Nephron progenitor cell (in vitro differentiated cells): ENCODE data around the gene LCLAT1.
A peak's percentile ranks its signal among the peaks of the same experiment; 100 is the strongest.

Experiments used
- DNase-seq: peaks from one replicate; pipeline ENCODE4 v3.0.0; 2021
- H3K27ac Mint-ChIP-seq: 2 replicates; pipeline ENCODE4 v1.8.0; 2021; ENCODE audit warnings: mild to moderate bottlenecking, moderate library complexity, mixed read lengths
- H3K27me3 Mint-ChIP-seq: 2 replicates; pipeline ENCODE4 v1.8.0; 2021; ENCODE audit warnings: mild to moderate bottlenecking, low read depth, mixed read lengths; ENCODE audit not compliant: poor library complexity
- H3K36me3 Mint-ChIP-seq: 2 replicates; pipeline ENCODE4 v1.8.0; 2021; ENCODE audit warnings: low read depth, mixed read lengths
- H3K4me1 Mint-ChIP-seq: 2 replicates; pipeline ENCODE4 v1.8.0; 2021; ENCODE audit warnings: mixed read lengths
- H3K4me3 Mint-ChIP-seq: 2 replicates; pipeline ENCODE4 v1.8.0; 2021; ENCODE audit warnings: mild to moderate bottlenecking, moderate library complexity, mixed read lengths
- H3K9me3 Mint-ChIP-seq: 2 replicates; pipeline ENCODE4 v1.8.0; 2021; ENCODE audit warnings: mild to moderate bottlenecking, moderate library complexity, mixed read lengths
- TF ChIP-seq, protein P1 (sequence below): fragments of 200-600 bp; sonication (generic); IDR thresholded peaks from 2 replicates; pipeline ENCODE4 v1.5.0; 2021; ENCODE audit warnings: antibody characterized with exemption

LCLAT1 gene

DNA sequence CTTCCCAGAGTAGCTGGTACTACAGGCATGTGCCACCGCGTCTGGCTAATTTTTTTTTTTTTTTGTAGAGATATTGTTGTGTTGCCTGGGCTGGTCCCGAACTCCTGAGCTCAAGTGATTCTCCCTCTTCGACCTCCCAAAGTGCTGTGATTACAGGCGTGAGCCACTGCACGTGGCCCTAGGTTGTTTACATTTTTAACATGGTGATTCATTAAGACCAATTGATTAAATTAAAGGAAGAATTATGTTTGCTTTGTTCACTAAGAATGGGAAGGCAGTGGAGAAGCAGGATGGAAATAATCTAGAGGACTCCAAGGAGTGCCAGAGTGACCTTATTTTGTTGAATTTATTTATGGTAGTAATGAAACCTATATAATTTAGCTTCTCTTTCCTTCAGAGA lies 7.5 kb downstream of the LCLAT1 start:
- TF ChIP-seq, protein P1, sequence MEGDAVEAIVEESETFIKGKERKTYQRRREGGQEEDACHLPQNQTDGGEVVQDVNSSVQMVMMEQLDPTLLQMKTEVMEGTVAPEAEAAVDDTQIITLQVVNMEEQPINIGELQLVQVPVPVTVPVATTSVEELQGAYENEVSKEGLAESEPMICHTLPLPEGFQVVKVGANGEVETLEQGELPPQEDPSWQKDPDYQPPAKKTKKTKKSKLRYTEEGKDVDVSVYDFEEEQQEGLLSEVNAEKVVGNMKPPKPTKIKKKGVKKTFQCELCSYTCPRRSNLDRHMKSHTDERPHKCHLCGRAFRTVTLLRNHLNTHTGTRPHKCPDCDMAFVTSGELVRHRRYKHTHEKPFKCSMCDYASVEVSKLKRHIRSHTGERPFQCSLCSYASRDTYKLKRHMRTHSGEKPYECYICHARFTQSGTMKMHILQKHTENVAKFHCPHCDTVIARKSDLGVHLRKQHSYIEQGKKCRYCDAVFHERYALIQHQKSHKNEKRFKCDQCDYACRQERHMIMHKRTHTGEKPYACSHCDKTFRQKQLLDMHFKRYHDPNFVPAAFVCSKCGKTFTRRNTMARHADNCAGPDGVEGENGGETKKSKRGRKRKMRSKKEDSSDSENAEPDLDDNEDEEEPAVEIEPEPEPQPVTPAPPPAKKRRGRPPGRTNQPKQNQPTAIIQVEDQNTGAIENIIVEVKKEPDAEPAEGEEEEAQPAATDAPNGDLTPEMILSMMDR = no peak
- DNase-seq = no peak
- Mint-ChIP-seq H3K4me1 (peaks cover 36% of the 10 kb centered on the region), H3K9me3 (peaks cover 7% of the 10 kb centered on the region), H3K27me3 (peaks cover 10% of the 10 kb centered on the region), H3K4me3 (no peak overlapping the region), H3K27ac (no peak overlapping the region), H3K36me3 (peaks cover 39% of the 10 kb centered on the region)

DNA sequence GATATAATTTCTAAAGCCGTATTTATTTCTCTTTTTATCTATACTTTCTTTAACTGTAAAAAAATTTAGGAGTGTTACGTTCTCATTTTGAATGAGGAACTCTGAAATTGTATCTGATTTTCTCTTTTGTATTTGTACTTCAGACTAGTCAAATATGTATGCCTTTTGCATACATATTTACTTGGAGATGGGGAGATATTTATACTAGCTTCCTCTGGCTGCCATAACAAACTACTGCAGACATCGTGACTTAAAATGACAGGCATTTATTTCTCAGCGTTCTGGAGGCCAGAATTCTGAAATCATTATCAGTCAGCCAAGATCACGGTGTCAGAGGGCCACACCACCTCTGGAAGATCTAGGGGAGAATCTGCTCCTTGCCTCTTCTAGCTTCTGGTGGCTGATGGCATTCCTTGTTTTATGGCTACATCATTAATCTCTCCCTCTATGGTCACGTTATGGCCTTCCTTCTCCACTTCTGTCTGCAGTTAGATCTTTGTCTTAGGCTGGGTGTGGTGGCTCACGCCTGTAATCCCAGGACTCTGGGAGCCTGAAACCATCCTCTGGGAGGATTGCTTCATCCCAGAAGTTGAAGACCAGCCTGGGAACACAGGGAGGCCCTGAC lies 8.2 kb downstream of the LCLAT1 start:
- Mint-ChIP-seq H3K27me3 (peaks cover 7% of the 10 kb centered on the region), H3K36me3 (peaks cover 38% of the 10 kb centered on the region), H3K9me3 (peaks cover 7% of the 10 kb centered on the region), H3K4me1 (peaks cover 38% of the 10 kb centered on the region), H3K4me3 (no peak overlapping the region), H3K27ac (peak overlapping the region; percentile 20)
- TF ChIP-seq, protein P1 = no peak
- DNase-seq = no peak

- TF ChIP-seq, protein P1 = no peak
- Mint-ChIP-seq H3K9me3 (peaks cover 7% of the 10 kb centered on the region), H3K4me1 (peaks cover 38% of the 10 kb centered on the region), H3K27ac (peak overlapping the region; percentile 93), H3K4me3 (no peak overlapping the region), H3K27me3 (peaks cover 5% of the 10 kb centered on the region), H3K36me3 (peaks cover 38% of the 10 kb centered on the region)
- DNase-seq = no peak
Measured at GRCh38 chr2:30456106-30456505, 9.1 kb downstream of the LCLAT1 start.

GRCh38 chr2:30456579-30456978 lies 9.5 kb downstream of the LCLAT1 start:
- Mint-ChIP-seq H3K36me3 (peaks cover 39% of the 10 kb centered on the region), H3K27me3 (peaks cover 5% of the 10 kb centered on the region), H3K4me3 (no peak overlapping the region), H3K9me3 (peaks cover 7% of the 10 kb centered on the region), H3K27ac (peak overlapping the region; percentile 93), H3K4me1 (peaks cover 38% of the 10 kb centered on the region)
- TF ChIP-seq, protein P1 = no peak
- no peak for DNase-seq

DNA sequence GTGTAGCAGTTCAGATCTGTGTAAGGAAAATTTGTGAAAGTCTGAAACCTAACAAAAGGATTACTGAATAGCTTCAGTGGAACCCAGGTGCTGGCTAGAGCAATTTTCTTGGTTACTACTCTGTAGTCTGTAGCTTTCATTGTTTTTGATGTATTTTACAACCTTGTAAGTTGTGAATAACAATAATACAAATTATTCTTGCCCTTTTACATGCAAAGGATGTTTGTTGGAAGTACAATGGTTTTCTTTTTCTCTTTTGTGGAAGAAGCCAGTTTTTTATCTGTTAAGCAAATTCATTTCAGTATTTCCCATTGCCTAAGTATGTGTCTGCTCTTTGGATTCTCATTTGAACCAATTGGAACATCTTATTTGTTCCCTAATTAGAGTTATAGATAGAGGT lies 10.2 kb downstream of the LCLAT1 start:
- TF ChIP-seq, protein P1 = no peak
- Mint-ChIP-seq H3K4me1 (peaks cover 38% of the 10 kb centered on the region), H3K4me3 (no peak overlapping the region), H3K27me3 (peaks cover 5% of the 10 kb centered on the region), H3K9me3 (peaks cover 7% of the 10 kb centered on the region), H3K36me3 (peaks cover 44% of the 10 kb centered on the region), H3K27ac (no peak overlapping the region)
- no peak for DNase-seq

- Mint-ChIP-seq H3K9me3 (peaks cover 7% of the 10 kb centered on the region), H3K4me3 (no peak overlapping the region), H3K36me3 (peaks cover 42% of the 10 kb centered on the region), H3K27me3 (peaks cover 5% of the 10 kb centered on the region), H3K4me1 (peaks cover 42% of the 10 kb centered on the region), H3K27ac (no peak overlapping the region)
- DNase-seq = no peak
- TF ChIP-seq, protein P1 = no peak
Measured at GRCh38 chr2:30459140-30459539, 12.1 kb downstream of the LCLAT1 start.
